ENCODE results near the gene CLASP1.
"Not testable (repeated sequence)": the region's sequence is repeated elsewhere in the genome, so short reads cannot be mapped to it uniquely, and the experiment has no call there.

The CLASP1 gene

GRCh38 chr2:121649149-121649595, at the start of gene CLASP1:
Gene CLASP1 (minus strand): TSS chr2:121649462. CDS start chr2:121605895, 43,567 bp downstream.
- peak in 5 of 10 donors; percentile 20 to 87 (median 47) for DNase-seq
- intact Hi-C loops (cut with DNase I), result loop anchor here (1.0 to 5.0 kb wide), 4 partner anchors 52 to 119 kb away; partner anchors contain the start of genes NIFK, RNU4ATAC and TSN

GRCh38 chr2:121698318-121698930, 49.2 kb upstream of the CLASP1 start:
- intact Hi-C loops (cut with DNase I), result no loop called here
- DNase-seq, result no peak

- peak in 1 of 10 donors; percentile 29 for DNase-seq
- intact Hi-C loops (cut with DNase I), result no loop called here
These were observed 47.9 kb upstream of the CLASP1 start for GRCh38 chr2:121697108-121697631.

- intact Hi-C loops (cut with DNase I), result no loop called here
- peak in 1 of 10 donors; percentile 37 for DNase-seq
These were observed 47.2 kb upstream of the CLASP1 start for GRCh38 chr2:121696410-121696930.

GRCh38 chr2:121695171-121695451, 45.8 kb upstream of the CLASP1 start:
- no peak for DNase-seq
- intact Hi-C loops (cut with DNase I), result no loop called here

- intact Hi-C loops (cut with DNase I), result no loop called here
- peak in 1 of 10 donors; percentile 27 for DNase-seq
These were observed 45.3 kb upstream of the CLASP1 start for GRCh38 chr2:121694398-121695170.

GRCh38 chr2:121690572-121690971, 41.3 kb upstream of the CLASP1 start:
- intact Hi-C loops (cut with DNase I), result not testable (repeated sequence)
- DNase-seq, result peak in 1 of 10 donors; percentile 5

- DNase-seq, result peak in 1 of 10 donors; percentile 10
- intact Hi-C loops (cut with DNase I), result no loop called here
These were observed 40.8 kb upstream of the CLASP1 start for GRCh38 chr2:121690095-121690494.

GRCh38 chr2:121689356-121689755, 40.1 kb upstream of the CLASP1 start:
- intact Hi-C loops (cut with DNase I), result no loop called here
- DNase-seq, result no peak

- intact Hi-C loops (cut with DNase I), result no loop called here
- DNase-seq, result no peak
These were observed 39.6 kb upstream of the CLASP1 start for GRCh38 chr2:121688820-121689219.

GRCh38 chr2:121686902-121687301, 37.6 kb upstream of the CLASP1 start:
- peak in 1 of 10 donors; percentile 16 for DNase-seq
- intact Hi-C loops (cut with DNase I), result no loop called here

- DNase-seq, result peak in 1 of 10 donors; percentile 45
- intact Hi-C loops (cut with DNase I), result no loop called here
These were observed 37.0 kb upstream of the CLASP1 start for GRCh38 chr2:121686218-121686617.

GRCh38 chr2:121682396-121683298, 33.4 kb upstream of the CLASP1 start:
- intact Hi-C loops (cut with DNase I), result no loop called here
- no peak for DNase-seq

GRCh38 chr2:121677855-121678254, 28.6 kb upstream of the CLASP1 start:
- intact Hi-C loops (cut with DNase I), result no loop called here
- DNase-seq, result no peak

GRCh38 chr2:121671621-121672020, 22.4 kb upstream of the CLASP1 start:
- intact Hi-C loops (cut with DNase I); DNase-seq: not testable (repeated sequence)

GRCh38 chr2:121670181-121670580, 20.9 kb upstream of the CLASP1 start:
- DNase-seq, result no peak

GRCh38 chr2:121667618-121668017, 18.4 kb upstream of the CLASP1 start:
- no peak for DNase-seq
- intact Hi-C loops (cut with DNase I), result no loop called here

More at GRCh38 chr2:121670181-121670580, 20.9 kb upstream of the CLASP1 start:
- intact Hi-C loops (cut with DNase I), result no loop called here

- intact Hi-C loops (cut with DNase I), result no loop called here
- DNase-seq, result no peak
These were observed 16.8 kb upstream of the CLASP1 start for GRCh38 chr2:121666042-121666441.

GRCh38 chr2:121665504-121665903, 16.2 kb upstream of the CLASP1 start:
- DNase-seq, result no peak
- intact Hi-C loops (cut with DNase I), result no loop called here

- intact Hi-C loops (cut with DNase I), result no loop called here
- no peak for DNase-seq
These were observed 15.5 kb upstream of the CLASP1 start for GRCh38 chr2:121664713-121665112.
